SK-N-SH treated with all-trans-retinoic acid at 6 μM for 48 hours (cell line): ENCODE data around the gene MTUS2.
A peak's percentile ranks its signal among the peaks of the same experiment; 100 is the strongest.

ENCODE experiments used
- ATAC-seq: fragments of 200-7000 bp; cut with Tn5 transposase; 3 replicates; pipeline ENCODE4 v1.9.1; 2020; ENCODE audit warnings: mild to moderate bottlenecking, moderate library complexity
- CREB5 ChIP-seq: fragments of 250-450 bp; sonication (Bioruptor Pico); IDR thresholded peaks from 2 replicates; pipeline ENCODE4 v1.5.1; 2020; ENCODE audit warnings: low read depth, mild to moderate bottlenecking, moderate library complexity
- CSDC2 ChIP-seq: fragments of 250-450 bp; sonication (Bioruptor Pico); IDR thresholded peaks from 2 replicates; pipeline ENCODE4 v1.5.0; 2020; ENCODE audit warnings: mild to moderate bottlenecking, moderate library complexity
- CSRNP3 ChIP-seq: fragments of 250-450 bp; sonication (Bioruptor Pico); IDR thresholded peaks from 2 replicates; pipeline ENCODE4 v1.5.1; 2021; ENCODE audit warnings: mild to moderate bottlenecking, moderate library complexity
- ESRRG ChIP-seq: fragments of 250-450 bp; sonication (Bioruptor Pico); IDR thresholded peaks from 2 replicates; pipeline ENCODE4 v1.6.1; 2021; ENCODE audit warnings: mild to moderate bottlenecking
- GLIS3 ChIP-seq: fragments of 250-450 bp; sonication (Bioruptor Pico); IDR thresholded peaks from 2 replicates; pipeline ENCODE4 v1.5.0; 2020; ENCODE audit warnings: mild to moderate bottlenecking, moderate library complexity
- ISL1 ChIP-seq: fragments of 250-450 bp; sonication (Bioruptor Pico); IDR thresholded peaks from 2 replicates; pipeline ENCODE4 v2.1.2; 2022; ENCODE audit warnings: mild to moderate bottlenecking, moderate library complexity
- POU6F1 ChIP-seq: fragments of 250-450 bp; sonication (Bioruptor Pico); IDR thresholded peaks from 2 replicates; pipeline ENCODE4 v1.8.0; 2021; ENCODE audit warnings: low read depth, mild to moderate bottlenecking, moderate library complexity, borderline replicate concordance
- PPARA ChIP-seq: fragments of 250-450 bp; sonication (Bioruptor Pico); IDR thresholded peaks from 2 replicates; pipeline ENCODE4 v1.5.0; 2020; ENCODE audit warnings: mild to moderate bottlenecking, borderline replicate concordance
- RARB ChIP-seq: fragments of 250-450 bp; sonication (Bioruptor Pico); IDR thresholded peaks from 2 replicates; pipeline ENCODE4 v1.8.0; 2021; ENCODE audit warnings: mild to moderate bottlenecking, moderate library complexity
- SNAI2 ChIP-seq: fragments of 250-450 bp; sonication (Bioruptor Pico); IDR thresholded peaks from 2 replicates; pipeline ENCODE4 v1.5.0; 2020; ENCODE audit warnings: mild to moderate bottlenecking, moderate library complexity
- TCF4 ChIP-seq: fragments of 250-450 bp; sonication (Bioruptor Pico); IDR thresholded peaks from 2 replicates; pipeline ENCODE4 v1.8.0; 2021; ENCODE audit warnings: mild to moderate bottlenecking, moderate library complexity, borderline replicate concordance
- TOX ChIP-seq: fragments of 250-450 bp; sonication (Bioruptor Pico); IDR thresholded peaks from 2 replicates; pipeline ENCODE4 v1.8.0; 2021; ENCODE audit warnings: mild to moderate bottlenecking, moderate library complexity, borderline replicate concordance
- ZC3H10 ChIP-seq: fragments of 250-450 bp; sonication (Bioruptor Pico); IDR thresholded peaks from 2 replicates; pipeline ENCODE4 v1.5.1; 2021; ENCODE audit warnings: mild to moderate bottlenecking, moderate library complexity
- ZFP3 ChIP-seq: fragments of 250-450 bp; sonication (Bioruptor Pico); IDR thresholded peaks from 2 replicates; pipeline ENCODE4 v1.5.0; 2020; ENCODE audit warnings: mild to moderate bottlenecking, moderate library complexity
- ZFP30 ChIP-seq: fragments of 450-650 bp; formaldehyde crosslinking; IDR thresholded peaks from 2 replicates; pipeline ENCODE4 v1.5.0; 2022; ENCODE audit warnings: mild to moderate bottlenecking, moderate library complexity
- ZNF70 ChIP-seq: fragments of 450-650 bp; formaldehyde crosslinking; IDR thresholded peaks from 2 replicates; pipeline ENCODE4 v1.5.0; 2020; ENCODE audit warnings: mild to moderate bottlenecking, moderate library complexity
- ZNF8 ChIP-seq: fragments of 450-650 bp; formaldehyde crosslinking; IDR thresholded peaks from 2 replicates; pipeline ENCODE4 v1.5.0; 2020; ENCODE audit warnings: mild to moderate bottlenecking, moderate library complexity
- TF ChIP-seq, protein P1 (sequence below): fragments of 250-450 bp; sonication (Bioruptor Pico); IDR thresholded peaks from 2 replicates; pipeline ENCODE4 v1.5.0; 2020; ENCODE audit warnings: mild to moderate bottlenecking, moderate library complexity
- TF ChIP-seq, protein P2 (sequence below): fragments of 250-450 bp; sonication (Bioruptor Pico); IDR thresholded peaks from 2 replicates; pipeline ENCODE4 v1.8.0; 2020; ENCODE audit warnings: mild to moderate bottlenecking, moderate library complexity, borderline replicate concordance

The MTUS2 gene

GRCh38 chr13:29405401-29405800, 585.3 kb downstream of the MTUS2 start:
- TF ChIP-seq POU6F1 (CRISPR knock-in tag), result no peak
- TF ChIP-seq SNAI2, result no peak
- no peak for TF ChIP-seq ZC3H10
- TF ChIP-seq GLIS3 (CRISPR knock-in tag), result no peak
- TF ChIP-seq ZFP3 (CRISPR knock-in tag), result no peak
- no peak for TF ChIP-seq ZNF8 (CRISPR knock-in tag)
- ATAC-seq, result no peak

GRCh38 chr13:29411481-29411880, 591.3 kb downstream of the MTUS2 start:
- ATAC-seq, result peak; percentile 37; the same call in 2 of the 3 replicates
- no peak for TF ChIP-seq ZNF8 (CRISPR knock-in tag)

- ATAC-seq, result no peak
- no peak for TF ChIP-seq ZNF70
- no peak for TF ChIP-seq ZFP30 (CRISPR knock-in tag)
- TF ChIP-seq, protein P1, sequence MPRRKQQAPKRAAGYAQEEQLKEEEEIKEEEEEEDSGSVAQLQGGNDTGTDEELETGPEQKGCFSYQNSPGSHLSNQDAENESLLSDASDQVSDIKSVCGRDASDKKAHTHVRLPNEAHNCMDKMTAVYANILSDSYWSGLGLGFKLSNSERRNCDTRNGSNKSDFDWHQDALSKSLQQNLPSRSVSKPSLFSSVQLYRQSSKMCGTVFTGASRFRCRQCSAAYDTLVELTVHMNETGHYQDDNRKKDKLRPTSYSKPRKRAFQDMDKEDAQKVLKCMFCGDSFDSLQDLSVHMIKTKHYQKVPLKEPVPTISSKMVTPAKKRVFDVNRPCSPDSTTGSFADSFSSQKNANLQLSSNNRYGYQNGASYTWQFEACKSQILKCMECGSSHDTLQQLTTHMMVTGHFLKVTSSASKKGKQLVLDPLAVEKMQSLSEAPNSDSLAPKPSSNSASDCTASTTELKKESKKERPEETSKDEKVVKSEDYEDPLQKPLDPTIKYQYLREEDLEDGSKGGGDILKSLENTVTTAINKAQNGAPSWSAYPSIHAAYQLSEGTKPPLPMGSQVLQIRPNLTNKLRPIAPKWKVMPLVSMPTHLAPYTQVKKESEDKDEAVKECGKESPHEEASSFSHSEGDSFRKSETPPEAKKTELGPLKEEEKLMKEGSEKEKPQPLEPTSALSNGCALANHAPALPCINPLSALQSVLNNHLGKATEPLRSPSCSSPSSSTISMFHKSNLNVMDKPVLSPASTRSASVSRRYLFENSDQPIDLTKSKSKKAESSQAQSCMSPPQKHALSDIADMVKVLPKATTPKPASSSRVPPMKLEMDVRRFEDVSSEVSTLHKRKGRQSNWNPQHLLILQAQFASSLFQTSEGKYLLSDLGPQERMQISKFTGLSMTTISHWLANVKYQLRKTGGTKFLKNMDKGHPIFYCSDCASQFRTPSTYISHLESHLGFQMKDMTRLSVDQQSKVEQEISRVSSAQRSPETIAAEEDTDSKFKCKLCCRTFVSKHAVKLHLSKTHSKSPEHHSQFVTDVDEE (CRISPR knock-in tag), result no peak
- TF ChIP-seq TOX (CRISPR knock-in tag), result no peak
- TF ChIP-seq PPARA (CRISPR knock-in tag), result no peak
- TF ChIP-seq CREB5 (CRISPR knock-in tag), result no peak
- no peak for TF ChIP-seq CSRNP3 (CRISPR knock-in tag)
- TF ChIP-seq ISL1 (CRISPR knock-in tag), result no peak
- TF ChIP-seq TCF4, result no peak
- no peak for TF ChIP-seq CSDC2 (CRISPR knock-in tag)
- TF ChIP-seq ESRRG (CRISPR knock-in tag), result no peak
- no peak for TF ChIP-seq RARB (CRISPR knock-in tag)
- TF ChIP-seq SNAI2, result no peak
- no peak for TF ChIP-seq ZC3H10
- no peak for TF ChIP-seq ZNF8 (CRISPR knock-in tag)
- TF ChIP-seq, protein P2, sequence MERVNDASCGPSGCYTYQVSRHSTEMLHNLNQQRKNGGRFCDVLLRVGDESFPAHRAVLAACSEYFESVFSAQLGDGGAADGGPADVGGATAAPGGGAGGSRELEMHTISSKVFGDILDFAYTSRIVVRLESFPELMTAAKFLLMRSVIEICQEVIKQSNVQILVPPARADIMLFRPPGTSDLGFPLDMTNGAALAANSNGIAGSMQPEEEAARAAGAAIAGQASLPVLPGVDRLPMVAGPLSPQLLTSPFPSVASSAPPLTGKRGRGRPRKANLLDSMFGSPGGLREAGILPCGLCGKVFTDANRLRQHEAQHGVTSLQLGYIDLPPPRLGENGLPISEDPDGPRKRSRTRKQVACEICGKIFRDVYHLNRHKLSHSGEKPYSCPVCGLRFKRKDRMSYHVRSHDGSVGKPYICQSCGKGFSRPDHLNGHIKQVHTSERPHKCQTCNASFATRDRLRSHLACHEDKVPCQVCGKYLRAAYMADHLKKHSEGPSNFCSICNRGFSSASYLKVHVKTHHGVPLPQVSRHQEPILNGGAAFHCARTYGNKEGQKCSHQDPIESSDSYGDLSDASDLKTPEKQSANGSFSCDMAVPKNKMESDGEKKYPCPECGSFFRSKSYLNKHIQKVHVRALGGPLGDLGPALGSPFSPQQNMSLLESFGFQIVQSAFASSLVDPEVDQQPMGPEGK (CRISPR knock-in tag), result no peak
Measured at GRCh38 chr13:29418026-29418425, 597.9 kb downstream of the MTUS2 start.

DNA sequence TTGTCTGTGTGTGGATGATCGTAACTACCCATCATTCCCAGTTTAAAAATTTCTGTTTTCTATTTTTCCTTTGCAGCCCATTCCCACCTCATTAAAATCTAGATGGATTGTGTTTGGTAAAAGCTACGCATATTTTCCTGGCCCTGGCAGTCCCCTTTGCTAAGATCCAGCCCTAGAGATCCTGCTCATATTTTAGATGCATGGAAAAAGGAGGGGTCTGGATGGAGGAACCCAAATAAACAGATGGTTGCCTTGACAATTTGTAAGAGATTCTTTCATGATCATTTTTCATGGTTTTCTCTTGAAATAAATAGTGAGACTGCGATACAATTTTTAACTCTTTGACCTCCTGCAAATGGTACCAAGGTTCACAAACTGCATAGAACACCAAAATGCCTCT, 601.0 kb downstream of the MTUS2 start:
- ATAC-seq, result no peak
- TF ChIP-seq ZC3H10 (no peak), ISL1 (CRISPR knock-in tag) (no peak), GLIS3 (CRISPR knock-in tag) (no peak), ZNF8 (CRISPR knock-in tag) (no peak), ZFP30 (CRISPR knock-in tag) (no peak)
- TF ChIP-seq, all 23 proteins: peak for 0

DNA sequence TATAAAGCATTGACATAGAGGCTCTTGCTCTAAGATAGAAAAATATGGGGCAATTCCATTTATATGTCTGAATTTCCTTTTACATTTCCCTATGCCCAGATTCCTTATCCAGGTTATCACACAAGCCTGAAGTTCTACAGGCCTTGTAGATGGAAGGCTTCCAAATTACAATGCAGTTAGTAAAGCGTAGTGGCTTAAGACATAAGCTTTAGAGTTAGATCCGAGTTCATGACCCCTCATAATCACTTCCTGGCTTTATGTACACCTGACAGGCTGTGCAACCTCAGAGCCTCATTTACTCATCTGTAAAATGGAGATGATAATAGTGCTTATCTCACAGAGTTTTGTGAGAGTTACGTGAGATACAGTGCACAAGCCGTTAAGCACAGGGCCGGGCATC, 601.9 kb downstream of the MTUS2 start:
- no peak for TF ChIP-seq ZC3H10
- no peak for TF ChIP-seq POU6F1 (CRISPR knock-in tag)
- TF ChIP-seq TCF4, result no peak
- no peak for TF ChIP-seq CSDC2 (CRISPR knock-in tag)
- TF ChIP-seq CREB5 (CRISPR knock-in tag), result no peak
- no peak for ATAC-seq
